ENCODE measurements around the gene ERN1. TPM values are rescaled to one million over a fixed set of nuclear protein-coding genes. Genes with fewer than 3 reads are reported as not detected.

ERN1 gene
- total and polyA plus RNA-seq, 2 of the 13 experiments (the other 11 are each of a cell fraction or from before 2014, with no cell fraction given) = 6.0 to 12.7 TPM

DNA sequence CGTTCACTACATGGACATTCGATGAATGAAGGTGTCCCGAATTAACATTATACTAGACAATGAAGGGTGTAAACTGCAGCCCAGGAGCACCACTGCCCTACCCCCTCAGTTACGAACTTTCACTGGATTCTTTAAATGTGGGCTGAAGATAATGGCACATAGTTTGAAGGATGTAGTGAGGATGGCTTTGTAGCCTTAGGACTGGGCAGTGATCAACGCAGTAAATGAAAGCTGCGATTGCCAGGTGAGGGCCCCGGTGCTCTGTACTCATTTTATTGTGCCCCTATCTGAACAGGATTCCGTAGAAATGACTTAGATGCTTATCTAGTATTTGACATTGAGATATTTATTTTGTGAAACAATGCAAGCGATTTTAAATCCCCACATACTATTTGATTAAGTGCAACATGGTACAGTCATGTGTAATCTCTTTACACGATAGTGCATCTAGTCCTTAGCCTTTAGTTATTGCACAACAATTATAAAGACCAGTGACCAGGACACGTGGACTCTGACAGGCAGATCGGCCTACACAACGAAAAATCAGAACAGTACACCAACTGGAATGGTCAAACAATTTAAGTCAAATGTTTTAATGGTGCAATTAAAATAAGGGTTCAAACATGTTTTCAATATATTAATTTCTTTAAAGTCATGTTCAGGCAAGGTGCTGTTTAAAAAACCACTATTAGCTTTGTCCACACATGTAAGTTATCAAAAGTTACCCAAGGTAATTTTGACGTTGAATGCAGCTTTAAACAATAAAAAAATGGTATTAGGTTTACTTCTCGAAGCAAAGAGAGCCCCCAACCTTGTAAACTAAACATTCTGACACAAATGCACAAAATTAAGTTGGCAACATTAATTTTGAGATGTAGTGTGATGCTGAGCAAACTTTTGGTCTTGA lies 17.4 kb upstream of the ERN1 start (continued):
- TF ChIP-seq DZIP1 (CRISPR knock-in tag; IDR thresholded peaks at IDR 0.05) (no peak), TFE3 (CRISPR knock-in tag; IDR thresholded peaks at IDR 0.05) (peak; percentile 73), ZNF350 (CRISPR knock-in tag; IDR thresholded peaks at IDR 0.05; ENCODE audit: borderline replicate concordance, low read depth) (no peak), GLI4 (CRISPR knock-in tag; IDR thresholded peaks at IDR 0.05; ENCODE audit: borderline replicate concordance) (peak; percentile 90), FUBP1 (CRISPR knock-in tag; IDR thresholded peaks at IDR 0.05; ENCODE audit: borderline replicate concordance) (no peak), ZNF207 (IDR thresholded peaks at IDR 0.05; ENCODE audit: borderline replicate concordance) (no peak), ZNF256 (CRISPR knock-in tag; conservative IDR thresholded peaks at IDR 0.05) (no peak), ZNF772 (CRISPR knock-in tag; IDR thresholded peaks at IDR 0.05) (no peak), MIER3 (CRISPR knock-in tag; IDR thresholded peaks at IDR 0.05; ENCODE audit: borderline replicate concordance) (no peak), NPAS2 (CRISPR knock-in tag; IDR thresholded peaks at IDR 0.05; ENCODE audit: borderline replicate concordance) (no peak), ZZZ3 (CRISPR knock-in tag; IDR thresholded peaks at IDR 0.05; ENCODE audit: borderline replicate concordance) (no peak), ZNF749 (CRISPR knock-in tag; IDR thresholded peaks at IDR 0.05; ENCODE audit: borderline replicate concordance) (peak; percentile 42; the same call in 1 of the 2 replicates), ASH2L (IDR thresholded peaks at IDR 0.05; ENCODE audit: insufficient read length, low read depth, low read length) (no peak)
- TF ChIP-seq, protein P1, sequence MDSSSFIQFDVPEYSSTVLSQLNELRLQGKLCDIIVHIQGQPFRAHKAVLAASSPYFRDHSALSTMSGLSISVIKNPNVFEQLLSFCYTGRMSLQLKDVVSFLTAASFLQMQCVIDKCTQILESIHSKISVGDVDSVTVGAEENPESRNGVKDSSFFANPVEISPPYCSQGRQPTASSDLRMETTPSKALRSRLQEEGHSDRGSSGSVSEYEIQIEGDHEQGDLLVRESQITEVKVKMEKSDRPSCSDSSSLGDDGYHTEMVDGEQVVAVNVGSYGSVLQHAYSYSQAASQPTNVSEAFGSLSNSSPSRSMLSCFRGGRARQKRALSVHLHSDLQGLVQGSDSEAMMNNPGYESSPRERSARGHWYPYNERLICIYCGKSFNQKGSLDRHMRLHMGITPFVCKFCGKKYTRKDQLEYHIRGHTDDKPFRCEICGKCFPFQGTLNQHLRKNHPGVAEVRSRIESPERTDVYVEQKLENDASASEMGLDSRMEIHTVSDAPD (CRISPR knock-in tag; IDR thresholded peaks at IDR 0.05) = no peak; the same call in 1 of the 2 replicates
- TF ChIP-seq, protein P2, sequence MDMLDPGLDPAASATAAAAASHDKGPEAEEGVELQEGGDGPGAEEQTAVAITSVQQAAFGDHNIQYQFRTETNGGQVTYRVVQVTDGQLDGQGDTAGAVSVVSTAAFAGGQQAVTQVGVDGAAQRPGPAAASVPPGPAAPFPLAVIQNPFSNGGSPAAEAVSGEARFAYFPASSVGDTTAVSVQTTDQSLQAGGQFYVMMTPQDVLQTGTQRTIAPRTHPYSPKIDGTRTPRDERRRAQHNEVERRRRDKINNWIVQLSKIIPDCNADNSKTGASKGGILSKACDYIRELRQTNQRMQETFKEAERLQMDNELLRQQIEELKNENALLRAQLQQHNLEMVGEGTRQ (IDR thresholded peaks at IDR 0.05; ENCODE audit: low read depth, low read length) = no peak
- TF ChIP-seq, protein P2 (CRISPR knock-in tag; IDR thresholded peaks at IDR 0.05; ENCODE audit: borderline replicate concordance) = peak; percentile 67
- TF ChIP-seq, protein P3, sequence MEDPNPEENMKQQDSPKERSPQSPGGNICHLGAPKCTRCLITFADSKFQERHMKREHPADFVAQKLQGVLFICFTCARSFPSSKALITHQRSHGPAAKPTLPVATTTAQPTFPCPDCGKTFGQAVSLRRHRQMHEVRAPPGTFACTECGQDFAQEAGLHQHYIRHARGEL (CRISPR knock-in tag; IDR thresholded peaks at IDR 0.05) = no peak

Data from HepG2 (cell line).